H1 (cell line): ENCODE results near the gene TMBIM1. TPM values are rescaled to one million over a fixed set of nuclear protein-coding genes. Genes with fewer than 3 reads are reported as not detected.
A peak's percentile ranks its signal among the peaks of the same experiment; 100 is the strongest.

ENCODE experiments used
- CTCF ChIA-PET: fragments of 300-600 bp; sonication (Branson Sonifier 250); formaldehyde crosslinking; loops from one replicate; lab custom pipeline; 2021; ENCODE audit not compliant: partially characterized antibody; lab: Charles Lee
- POLR2A ChIA-PET: fragments of 300-600 bp; sonication (Branson Sonifier 250); formaldehyde crosslinking; loops from one replicate; lab custom pipeline; 2021; ENCODE audit warnings: inconsistent platforms; ENCODE audit not compliant: partially characterized antibody; lab: Charles Lee
- DNase-seq, 2 experiments: peaks; one replicate each; pipeline versions ENCODE4 v3.0.0 to v3.0.0-alpha.2; 2010 to 2022; ENCODE audit warnings: low spot score in 2 of 2, low read depth in 1 of 2, mixed read lengths in 1 of 2
- FAIRE-seq: peaks from 2 replicates; lab custom pipeline; 2011; peaks lifted over from hg19 to GRCh38; lab: Jason Lieb, UNC
- H2AFZ ChIP-seq: 2 replicates; pipeline ENCODE4 v1.8.1; 2012; ENCODE audit warnings: low read length, inconsistent platforms
- H2AK5ac ChIP-seq: 2 replicates; pipeline ENCODE4 v1.6.1; 2013; ENCODE audit warnings: low read depth, low read length
- H2BK120ac ChIP-seq: replicated peaks from 2 replicates; pipeline ENCODE3; 2013; ENCODE audit warnings: low read depth, low read length, inconsistent platforms
- H2BK12ac ChIP-seq: 2 replicates; pipeline ENCODE4 v1.6.1; 2013; ENCODE audit warnings: low read depth, low read length
- H2BK15ac ChIP-seq: 2 replicates; pipeline ENCODE4 v1.6.1; 2013; ENCODE audit warnings: low read length
- H2BK20ac ChIP-seq: 2 replicates; pipeline ENCODE4 v1.6.1; 2013; ENCODE audit warnings: low read length
- H2BK5ac ChIP-seq: 2 replicates; pipeline ENCODE4 v1.6.1; 2013; ENCODE audit warnings: low read depth, low read length
- H3K14ac ChIP-seq: 2 replicates; pipeline ENCODE4 v1.6.1; 2013; ENCODE audit warnings: inconsistent platforms; ENCODE audit not compliant: insufficient read length
- H3K18ac ChIP-seq: 2 replicates; pipeline ENCODE4 v1.6.1; 2013; ENCODE audit warnings: low read length; ENCODE audit errors: extremely low read depth
- H3K23ac ChIP-seq: 2 replicates; pipeline ENCODE4 v1.6.1; 2013; ENCODE audit warnings: inconsistent platforms; ENCODE audit not compliant: insufficient read length
- H3K23me2 ChIP-seq: 2 replicates; pipeline ENCODE4 v1.6.1; 2013; ENCODE audit warnings: low read depth, low read length
- H3K27ac ChIP-seq: 2 replicates; pipeline ENCODE4 v1.6.1; 2011; ENCODE audit warnings: low read depth, low read length, inconsistent platforms
- H3K27me3 ChIP-seq, 4 experiments: replicated peaks in 1 of 4; 1 replicate in 1 of 4; 2 replicates in 3 of 4; pipeline versions ENCODE4 v1.6.1 to v1.8.1; 2011 to 2013; ENCODE audit warnings: low read length in 3 of 4, mild to moderate bottlenecking in 3 of 4, inconsistent platforms in 2 of 4, mixed read lengths in 2 of 4, moderate library complexity in 1 of 4; ENCODE audit not compliant: control insufficient read depth in 3 of 4, insufficient read depth in 3 of 4; ENCODE audit errors: extremely low read depth in 1 of 4
- H3K36me3 ChIP-seq, 4 experiments: 2 replicates each; pipeline versions ENCODE4 v1.6.1 to v1.8.1; 2011 to 2013; ENCODE audit warnings: mild to moderate bottlenecking in 4 of 4, low read length in 3 of 4, moderate library complexity in 2 of 4, control low read depth in 1 of 4, inconsistent platforms in 1 of 4; ENCODE audit not compliant: insufficient read depth in 4 of 4, control insufficient read depth in 2 of 4
- H3K4ac ChIP-seq: replicated peaks from 2 replicates; pipeline ENCODE3; 2013; ENCODE audit warnings: low read length, low read depth, mixed read lengths, inconsistent platforms; ENCODE audit not compliant: insufficient read length
- H3K4me1 ChIP-seq, 4 experiments: replicated peaks in 1 of 4; 1 replicate in 1 of 4; 2 replicates in 3 of 4; pipeline versions ENCODE4 v1.6.1 to v1.8.1; 2011 to 2013; ENCODE audit warnings: low read length in 3 of 4, inconsistent platforms in 2 of 4, mixed read lengths in 1 of 4; ENCODE audit not compliant: insufficient read depth in 4 of 4, control insufficient read depth in 3 of 4
- H3K4me2 ChIP-seq, 2 experiments: 2 replicates each; pipeline versions ENCODE4 v1.6.1 to v1.8.1; 2011 to 2013; ENCODE audit warnings: low read depth in 2 of 2, low read length in 2 of 2, control low read depth in 1 of 2, inconsistent platforms in 1 of 2, mild to moderate bottlenecking in 1 of 2; ENCODE audit not compliant: insufficient read depth in 1 of 2
- H3K4me3 ChIP-seq, 4 experiments: fragments of 200-600, 300-600 bp in 1 of 4; sonication (generic), shearing (Covaris generic), sonication (Bioruptor Twin) in 1 of 4; 2 replicates each; pipeline versions ENCODE4 v1.5.1 to v1.8.1; 2011 to 2016; ENCODE audit warnings: low read length in 4 of 4, low read depth in 3 of 4, control low read depth in 2 of 4, inconsistent platforms in 2 of 4, mild to moderate bottlenecking in 2 of 4, mixed read lengths in 1 of 4, moderate library complexity in 1 of 4; ENCODE audit not compliant: insufficient read depth in 2 of 4; ENCODE audit errors: extremely low read depth in 1 of 4
- H3K56ac ChIP-seq: replicated peaks from 2 replicates; pipeline ENCODE3; 2013; ENCODE audit warnings: low read depth, mild to moderate bottlenecking, mixed read lengths, low read length, inconsistent platforms; ENCODE audit not compliant: insufficient read length
- H3K79me1 ChIP-seq: 2 replicates; pipeline ENCODE4 v1.6.1; 2013; ENCODE audit warnings: low read depth, low read length, control low read depth
- H3K79me2 ChIP-seq, 2 experiments: 2 replicates each; pipeline versions ENCODE4 v1.6.1 to v1.8.1; 2012 to 2013; ENCODE audit warnings: low read length in 2 of 2, mild to moderate bottlenecking in 2 of 2, inconsistent platforms in 1 of 2; ENCODE audit not compliant: insufficient read depth in 2 of 2, control insufficient read depth in 1 of 2
- H3K9ac ChIP-seq, 4 experiments: replicated peaks in 1 of 4; 1 replicate in 1 of 4; 2 replicates in 3 of 4; pipeline versions ENCODE4 v1.6.1 to v1.8.1; 2011 to 2013; ENCODE audit warnings: low read depth in 3 of 4, low read length in 3 of 4, control low read depth in 2 of 4, mild to moderate bottlenecking in 2 of 4, moderate library complexity in 2 of 4, inconsistent platforms in 1 of 4; ENCODE audit errors: extremely low read depth in 1 of 4
- H3K9me3 ChIP-seq, 2 experiments: 2 replicates each; pipeline versions ENCODE4 v1.6.1 to v1.8.1; 2012 to 2013; ENCODE audit warnings: mild to moderate bottlenecking in 2 of 2, moderate library complexity in 2 of 2, control low read depth in 1 of 2, inconsistent platforms in 1 of 2, low read depth in 1 of 2, low read length in 1 of 2, mixed read lengths in 1 of 2; ENCODE audit not compliant: insufficient read depth in 2 of 2
- H4K20me1 ChIP-seq, 2 experiments: replicated peaks in 1 of 2; 2 replicates each; pipeline versions ENCODE3 to v1.8.1; 2011 to 2013; ENCODE audit warnings: inconsistent platforms in 2 of 2, low read length in 2 of 2, mild to moderate bottlenecking in 1 of 2; ENCODE audit not compliant: insufficient read depth in 2 of 2, control insufficient read depth in 1 of 2
- H4K5ac ChIP-seq: 2 replicates; pipeline ENCODE4 v1.6.1; 2013; ENCODE audit warnings: low read length, low read depth, mixed read lengths, inconsistent platforms; ENCODE audit not compliant: insufficient read length
- H4K8ac ChIP-seq: 2 replicates; pipeline ENCODE4 v1.8.0; 2013; ENCODE audit warnings: mild to moderate bottlenecking, moderate library complexity, low read length, inconsistent platforms; ENCODE audit not compliant: insufficient read depth; ENCODE audit errors: extremely low read depth
- H4K91ac ChIP-seq: replicated peaks from 2 replicates; pipeline ENCODE3; 2013; ENCODE audit warnings: low read length, mixed read lengths, inconsistent platforms; ENCODE audit not compliant: insufficient read length
- E2F6 ChIP-seq: IDR thresholded peaks from 2 replicates; pipeline ENCODE4 v1.6.1; 2012; ENCODE audit warnings: inconsistent platforms
- EP300 ChIP-seq, 2 experiments: IDR thresholded peaks; 1 replicate in 1 of 2; 2 replicates in 1 of 2; pipeline ENCODE4 v1.6.1; 2011 to 2012; ENCODE audit warnings: low read depth in 2 of 2, low read length in 2 of 2, mild to moderate bottlenecking in 2 of 2, borderline replicate concordance in 1 of 2, inconsistent platforms in 1 of 2, moderate library complexity in 1 of 2
- SIN3A ChIP-seq, 2 experiments: IDR thresholded peaks in 1 of 2; conservative IDR thresholded peaks in 1 of 2; 2 replicates each; pipeline ENCODE4 v1.6.1; 2011 to 2012; ENCODE audit warnings: low read length in 2 of 2, improper control_type of control experiment in 1 of 2, low read depth in 1 of 2, mild to moderate bottlenecking in 1 of 2
- SIX5 ChIP-seq: IDR thresholded peaks from 2 replicates; pipeline ENCODE4 v1.6.1; 2011; ENCODE audit warnings: mild to moderate bottlenecking, low read depth, low read length
- TAF1 ChIP-seq: IDR thresholded peaks from 2 replicates; pipeline ENCODE4 v1.6.1; 2011; ENCODE audit warnings: mild to moderate bottlenecking, low read depth, low read length
- WGBS, 2 experiments: shearing (Covaris generic) in 1 of 2; methylation state at CpG; one replicate each; pipeline versions ENCODE4 v1.1.6 to v1.1.7; 2013 to 2015; ENCODE audit warnings: low lambda C conversion rate in 2 of 2, mixed read lengths in 2 of 2, inconsistent platforms in 1 of 2, low coverage in 1 of 2, missing lambda C conversion rate in 1 of 2; ENCODE audit not compliant: insufficient replicate concordance in 2 of 2, insufficient coverage in 1 of 2, insufficient read length in 1 of 2; ENCODE audit errors: extremely low coverage in 1 of 2, missing lambda C conversion rate in 1 of 2; 5-methylcytosine and 5-hydroxymethylcytosine counted together
- polyA plus RNA-seq, 7 experiments: library from polyadenylated mRNA; depleted of rRNA in 3 of 7; stranded (reverse) in 5 of 7; unstranded in 2 of 7; fragments of >200 nt in 5 of 7; fragments of 200-250 nt in 2 of 7; gene quantifications; 1 replicate in 5 of 7; 2 replicates in 1 of 7; 4 replicates in 1 of 7; pipeline versions ENCODE4 v1.2.1 to v1.2.3, GENCODE V29; 2011 to 2013; ENCODE audit warnings: missing spikeins in 2 of 7, mixed read lengths in 2 of 7
- total RNA-seq: library from RNA; stranded (reverse); fragmentation: NEBNext Ultra II Directional; extraction: Animal tissue kit (Norgen Biotek cat#: 25700); gene quantifications from 2 replicates; pipeline ENCODE4 v1.2.1, GENCODE V29; 2021

Gene TMBIM1
- total and polyA plus RNA-seq, 2 of the 8 experiments (the other 6 are each of a cell fraction or from before 2014, with no cell fraction given): 22.1 to 36.8 TPM

GRCh38 chr2:218260742-218261422 is 31.4 kb downstream of the TMBIM1 start, which contains the start of gene GPBAR1:
TSS of gene GPBAR1 (plus strand) at chr2:218261015. CDS start at chr2:218262725, 1,710 bp downstream.
- Histone ChIP-seq H3K23me2 (no peaks in the 10 kb centered on the region), H3K4me1 (peaks cover 3 to 22% (median 15%) of the 10 kb centered on the region in 4 experiments), H2BK12ac (0 out of 2 replicates have a peak within 1 kb of the TSS, but pooled peaks have one; percentile 1), H3K4me3 (no peak within 1 kb of the TSS; a peak in 1 of 8 replicates), H4K5ac (no peak within 1 kb of the TSS), H4K8ac (no peak within 1 kb of the TSS; the same call in 1 of the 2 replicates), H2BK5ac (peak within 1 kb of the TSS; percentile 49), H2BK20ac (no peak within 1 kb of the TSS), H3K9ac (peak within 1 kb of the TSS in 1 of 4 experiments; percentile 22; a peak in 2 of 7 replicates), H2BK15ac (peak within 1 kb of the TSS; percentile 3; the same call in 1 of the 2 replicates), H3K4ac (peak within 1 kb of the TSS; percentile 41), H2AFZ (no peak within 1 kb of the TSS), H3K14ac (no peak within 1 kb of the TSS), H3K56ac (no peak within 1 kb of the TSS), H3K79me1 (no peaks in the 10 kb centered on the region), H3K18ac (no peak within 1 kb of the TSS), H2AK5ac (no peak within 1 kb of the TSS), H3K27me3 (no peaks in the 10 kb centered on the region)
- POLR2A ChIA-PET: interaction anchor here (0.9 to 3.7 kb wide), 5 partner anchors 8 to 41 kb away, joined by 3 to 29 read pairs (median 4); partner anchors contain the start of genes AAMP and PNKD
- FAIRE-seq: no peak
- CTCF ChIA-PET: interaction anchor here (0.7 to 9.0 kb wide), 6 partner anchors 13 to 304 kb away, joined by 3 to 81 read pairs (median 4); partner anchors contain the start of genes AAMP and PNKD
- TF ChIP-seq SIN3A (conservative IDR thresholded peaks at IDR 0.05 in 1 of 2, IDR thresholded peaks at IDR 0.05 in 1 of 2; ENCODE audit: low read depth in 1 of 2, low read length in 2 of 2) (peak in 1 of 2 experiments; percentile 57; a peak in 2 of 4 replicates), TAF1 (0 out of 2 replicates have a peak, but pooled peaks have one; percentile 23), E2F6 (no peak), SIX5 (no peak), EP300 (IDR thresholded peaks at IDR 0.05; ENCODE audit: borderline replicate concordance in 1 of 2, low read depth in 2 of 2, low read length in 2 of 2) (no peak)
- TF ChIP-seq, all 59 proteins: peak for 2
- DNase-seq: peak in 1 of 2 experiments; percentile 75
- no peak within 1 kb of the TSS for H4K91ac ChIP-seq
- WGBS, 2 experiments: 38% methylated on average over 10 of the region's 10 CpGs; no CpG with 5 or more reads in 1 of the 2 experiments
- no peak within 1 kb of the TSS for H2BK120ac ChIP-seq
- H4K20me1 ChIP-seq: peaks cover 0 to 9% of the 10 kb centered on the region in 2 experiments
- peaks cover 6 to 24% (median 12%) of the 10 kb centered on the region in 4 experiments; a peak in 7 of 8 replicates for H3K36me3 ChIP-seq
- no peaks in the 10 kb centered on the region for H3K9me3 ChIP-seq
- no peaks in the 10 kb centered on the region for H3K79me2 ChIP-seq
- no peak within 1 kb of the TSS for H3K23ac ChIP-seq
- H3K4me2 ChIP-seq: peak within 1 kb of the TSS; percentile 42 to 46
- no peak within 1 kb of the TSS for H3K27ac ChIP-seq
